ENCODE results near the gene AK4.
"Not testable (repeated sequence)": the region's sequence is repeated elsewhere in the genome, so short reads cannot be mapped to it uniquely, and the experiment has no call there.

The AK4 gene

GRCh38 chr1:65221638-65222339 lies 73.8 kb downstream of the AK4 start:
- no peak for DNase-seq

DNA sequence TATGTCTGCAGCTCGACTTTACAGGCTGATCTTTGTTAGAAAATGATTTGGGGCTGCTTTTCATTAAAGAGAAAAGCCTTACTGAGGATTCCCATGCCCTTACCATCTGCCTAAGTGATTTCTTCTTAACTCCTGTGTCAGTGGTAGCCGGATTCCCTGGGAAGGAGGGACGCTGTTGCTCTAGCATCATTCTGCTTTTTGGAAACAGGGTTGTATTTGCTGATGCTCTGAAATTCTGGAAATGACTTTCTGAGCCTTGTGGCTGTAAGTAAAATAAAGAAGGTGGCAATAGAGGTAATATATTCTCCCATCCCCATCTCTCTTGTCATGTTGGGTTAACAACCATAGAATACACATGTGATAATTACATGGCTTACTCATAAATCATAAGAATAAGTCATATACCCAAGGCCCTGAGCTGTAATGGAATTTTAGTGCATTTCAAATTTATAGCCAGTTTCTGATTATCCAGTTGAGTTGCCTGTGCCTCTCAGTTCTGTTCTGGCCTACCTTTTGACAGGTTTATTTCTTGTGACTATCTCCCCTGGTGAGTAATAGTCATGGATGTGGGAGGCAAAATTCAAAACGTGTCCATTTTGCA lies 74.4 kb downstream of the AK4 start:
- no peak for DNase-seq

DNA sequence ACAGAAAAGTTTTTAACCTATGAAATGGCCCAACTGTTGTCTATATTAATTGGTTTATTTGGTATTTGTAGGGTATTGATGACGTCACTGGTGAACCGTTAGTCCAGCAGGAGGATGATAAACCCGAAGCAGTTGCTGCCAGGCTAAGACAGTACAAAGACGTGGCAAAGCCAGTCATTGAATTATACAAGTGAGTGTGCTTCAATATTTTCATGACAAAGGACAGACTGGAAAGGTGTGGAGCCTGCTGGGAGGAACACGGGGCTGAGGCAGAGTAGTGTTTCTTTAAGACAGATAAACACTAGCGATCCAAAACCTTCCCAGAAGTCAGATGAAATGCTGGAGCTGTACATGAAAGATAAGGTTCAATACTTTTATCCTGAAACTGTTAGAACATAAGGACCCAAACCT lies 76.7 kb downstream of the AK4 start:
- no peak for DNase-seq

DNA sequence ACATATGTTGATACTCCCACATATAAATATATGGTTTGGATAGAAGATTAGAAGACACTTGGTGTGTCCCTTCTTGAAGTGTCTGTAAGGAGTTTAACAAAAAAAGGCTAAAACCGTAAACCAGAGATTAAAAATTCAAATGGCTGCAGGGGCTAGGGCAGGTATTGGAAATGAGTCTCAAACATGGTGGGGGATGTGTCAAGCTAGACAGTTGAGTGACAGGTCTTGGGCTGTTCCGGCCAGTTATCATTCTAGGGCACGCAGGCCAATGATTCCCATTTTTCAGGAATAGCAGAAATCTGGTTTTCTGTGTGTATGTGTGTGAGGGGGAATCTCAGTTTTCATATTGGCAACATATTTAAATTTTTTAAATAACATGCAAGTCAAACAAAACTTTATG lies 77.2 kb downstream of the AK4 start:
- no peak for DNase-seq

DNA sequence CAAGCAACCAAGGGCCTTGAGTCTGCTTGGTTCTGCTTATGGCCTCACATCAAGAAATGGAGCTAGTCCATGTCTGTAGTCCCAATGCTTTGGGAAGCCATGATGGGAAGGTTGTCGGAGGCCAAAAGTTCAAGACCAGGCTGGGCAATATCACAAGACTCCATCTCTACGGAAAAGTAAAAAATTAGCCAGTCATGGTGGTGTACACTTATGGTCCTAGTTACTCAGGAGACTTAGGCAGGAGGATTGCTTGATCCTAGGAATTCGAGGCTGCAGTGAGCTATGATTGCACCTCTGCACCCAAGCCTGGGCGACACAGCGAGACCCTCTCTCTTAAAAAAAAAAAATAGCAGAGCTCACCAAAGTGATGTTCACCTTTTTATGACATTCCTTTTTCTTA lies 81.2 kb downstream of the AK4 start:
- no peak for DNase-seq

DNA sequence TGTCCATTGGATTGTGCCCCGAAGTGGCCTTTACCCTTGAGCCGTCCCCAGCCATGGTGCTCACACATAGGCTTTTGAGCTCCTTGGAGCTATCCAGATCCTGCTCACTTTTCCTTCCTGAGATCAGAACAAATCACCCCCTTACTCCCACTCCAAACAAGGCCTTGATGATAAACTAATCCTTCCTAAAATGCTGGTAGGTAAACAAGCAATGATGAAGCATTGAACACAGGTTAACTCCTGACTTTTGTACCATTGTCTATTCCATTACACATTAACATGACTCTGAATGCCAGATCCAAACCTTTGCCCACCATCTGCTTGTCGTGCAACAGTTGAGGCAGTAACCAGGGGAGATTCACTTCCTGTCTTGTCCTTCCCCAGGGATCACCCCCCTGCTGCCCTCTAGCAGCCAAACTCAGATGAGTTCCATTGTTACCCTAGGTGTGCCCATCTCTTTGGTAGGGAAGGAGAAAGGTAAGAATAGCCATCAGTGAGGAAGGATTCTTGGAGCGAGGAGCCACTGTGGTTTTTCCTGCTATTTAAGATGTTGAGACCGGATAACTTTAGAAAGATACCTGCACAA lies 81.8 kb downstream of the AK4 start:
- no peak for DNase-seq

- DNase-seq = no peak
Observed at GRCh38 chr1:65230731-65231481, 82.9 kb downstream of the AK4 start.

DNA sequence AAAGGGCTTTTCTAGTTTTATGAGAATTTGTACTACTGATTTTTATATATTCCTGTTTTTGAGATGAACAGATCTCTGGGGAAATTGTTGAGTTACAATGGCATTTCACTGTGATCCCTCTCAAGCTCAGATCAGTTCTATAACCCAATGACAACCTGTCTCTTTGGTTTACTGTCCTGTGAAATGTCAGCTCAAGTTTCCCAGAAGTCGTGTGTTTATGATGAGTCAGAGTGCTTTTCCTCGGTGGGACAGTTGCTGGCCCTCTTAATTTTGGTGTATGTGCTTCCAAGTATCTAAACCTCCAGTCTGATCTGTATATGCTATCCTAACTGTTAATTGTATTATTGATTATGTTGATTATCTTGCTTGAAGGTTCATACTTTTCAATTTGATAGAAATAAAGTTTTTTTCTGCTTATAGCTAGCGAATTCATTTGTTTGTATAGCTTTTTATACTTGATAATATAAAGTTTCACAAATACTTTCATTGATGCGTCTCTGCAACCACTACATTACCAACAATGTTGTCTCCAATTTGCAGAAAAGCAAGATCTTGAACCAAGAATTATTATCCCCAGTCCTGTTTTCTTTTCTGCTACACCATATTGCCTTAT lies 83.8 kb downstream of the AK4 start:
- no peak for DNase-seq

DNA sequence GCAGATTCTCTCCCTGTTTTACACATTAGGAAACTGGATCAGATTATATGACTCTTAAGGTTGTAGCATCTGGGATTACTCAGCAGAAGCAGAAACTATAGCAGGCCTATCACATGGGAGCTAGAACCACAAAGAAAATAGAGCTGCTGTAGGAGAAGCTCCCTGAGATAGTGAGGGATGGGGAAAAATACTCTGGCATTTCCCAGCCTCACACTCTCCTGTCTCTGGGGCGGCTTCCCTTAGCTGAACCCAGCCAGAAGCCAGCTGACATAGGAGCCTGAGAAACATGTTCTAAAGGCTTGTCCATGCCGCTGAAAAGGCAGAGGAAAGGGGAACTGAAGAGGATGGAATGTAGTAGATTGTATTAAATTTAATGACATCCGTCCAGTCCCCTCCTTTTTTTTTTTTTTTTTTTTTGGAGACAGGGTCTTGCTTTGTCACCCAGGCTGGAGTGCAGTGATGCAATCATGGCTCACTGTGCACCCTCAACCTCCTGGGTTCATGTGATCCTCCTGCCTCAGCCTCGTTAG lies 84.5 kb downstream of the AK4 start:
- DNase-seq = peak in 1 of 3 donors; percentile 37

DNA sequence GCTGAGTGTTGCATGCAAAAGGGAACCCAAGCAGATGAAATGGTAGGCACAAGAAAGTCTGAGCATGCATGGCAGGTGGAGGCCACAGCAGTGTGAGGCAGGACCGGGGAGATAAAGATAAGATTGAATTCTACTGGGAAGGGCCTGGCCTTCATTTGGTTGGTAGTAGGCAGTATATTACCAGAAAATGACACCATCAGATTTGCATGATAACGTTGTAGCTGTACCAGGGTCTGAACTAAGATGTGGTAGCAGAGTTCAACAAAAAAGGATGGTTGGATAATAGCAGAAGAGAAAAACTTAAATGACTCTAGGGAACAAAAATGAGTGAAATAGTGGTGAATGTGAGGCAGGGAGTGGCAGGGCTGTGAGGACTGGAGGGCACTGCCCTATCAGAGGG lies 85.8 kb downstream of the AK4 start:
- no peak for DNase-seq

GRCh38 chr1:65235867-65236805 lies 88.1 kb downstream of the AK4 start:
- DNase-seq = peak; percentile 50 to 77 (median 63)

DNA sequence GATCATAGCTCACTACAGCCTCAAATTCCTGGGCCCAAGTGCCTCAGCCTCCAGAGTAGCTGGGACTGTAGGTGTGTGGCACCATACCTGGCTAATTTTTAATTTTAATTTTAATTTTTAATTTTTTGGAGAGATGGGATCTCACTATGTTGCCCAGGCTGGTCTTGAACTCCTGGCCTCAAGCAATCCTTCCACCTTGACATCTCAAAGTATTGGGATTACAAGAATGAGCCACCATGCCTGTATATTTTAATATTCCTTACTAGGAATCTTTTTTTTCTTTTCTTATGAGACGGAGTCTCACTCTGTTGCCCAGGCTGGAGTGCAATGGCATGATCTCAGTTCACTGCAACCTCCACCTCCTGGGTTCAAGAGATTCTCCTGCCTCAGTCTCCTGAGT lies 89.1 kb downstream of the AK4 start:
- DNase-seq = not testable (repeated sequence)

DNA sequence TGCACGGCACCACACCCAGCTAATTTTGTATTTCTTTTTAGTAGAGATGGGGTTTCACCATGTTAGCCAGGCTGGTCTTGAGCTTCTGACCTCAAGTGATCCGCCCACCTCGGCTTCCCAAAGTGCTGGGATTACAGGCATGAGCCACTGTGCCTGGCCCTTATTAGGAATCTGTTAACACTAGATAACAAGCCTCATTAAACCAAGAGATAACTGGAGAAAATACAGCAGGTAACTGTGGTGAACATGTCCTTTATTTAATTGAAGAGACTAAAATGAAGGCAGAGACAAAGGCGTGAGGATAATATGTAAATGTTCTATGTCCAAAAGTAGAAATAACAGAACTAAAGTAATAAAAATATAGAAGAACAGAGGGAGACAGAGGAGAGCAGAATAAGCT lies 89.5 kb downstream of the AK4 start:
- DNase-seq = no peak

GRCh38 chr1:65238010-65238409 lies 90.0 kb downstream of the AK4 start:
- DNase-seq = no peak

- DNase-seq = peak; percentile 74 to 90 (median 83)
Observed at GRCh38 chr1:65243491-65243890, 95.5 kb downstream of the AK4 start.

DNA sequence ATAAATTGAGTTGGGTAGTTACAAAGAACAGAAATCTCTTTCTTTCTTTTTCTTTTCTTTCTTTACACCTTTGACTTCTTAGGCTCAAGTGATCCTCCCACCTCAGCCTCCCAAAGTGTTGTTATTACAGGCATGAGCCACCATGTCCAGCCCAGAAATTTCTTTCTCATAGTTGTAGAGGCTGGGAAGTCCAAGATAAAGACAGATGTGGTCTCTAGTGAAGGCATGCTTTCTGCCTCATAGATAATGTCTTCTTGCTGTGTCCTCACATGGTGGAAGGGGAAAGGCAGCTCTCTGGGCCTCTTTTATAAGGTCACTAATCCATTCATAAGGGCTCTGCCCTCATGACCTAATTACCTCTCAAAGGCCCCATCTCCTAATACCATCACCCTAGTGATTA lies 97.3 kb downstream of the AK4 start:
- no peak for DNase-seq

GRCh38 chr1:65247419-65248359 lies 99.7 kb downstream of the AK4 start:
- DNase-seq = no peak

- DNase-seq = no peak
Observed at GRCh38 chr1:65250826-65251225, 102.8 kb downstream of the AK4 start.

GRCh38 chr1:65253800-65254319 lies 105.9 kb downstream of the AK4 start:
- DNase-seq = peak; percentile 71 to 76 (median 71)

- DNase-seq = peak; percentile 67 to 93 (median 83)
Observed at GRCh38 chr1:65254320-65255034, 106.5 kb downstream of the AK4 start.
